Measurements from ENCODE around the gene ATP1A4. TPM values are rescaled to one million over a fixed set of nuclear protein-coding genes. Genes with fewer than 3 reads are reported as not detected.

ATP1A4 gene
- total and polyA plus RNA-seq, 4 donors: not detected

- no peak for TF ChIP-seq CTCF (IDR thresholded peaks at IDR 0.05; ENCODE audit: low read depth, low read length, missing input control)
- no peak for TF ChIP-seq MAX (IDR thresholded peaks at IDR 0.05)
- TF ChIP-seq HNF4G (IDR thresholded peaks at IDR 0.05): no peak
Observed at GRCh38 chr1:160127865-160128523, 23.4 kb upstream of the ATP1A4 start (continued).

- Histone ChIP-seq H3K9me3 (ENCODE audit: control insufficient read depth in 4 of 4, low read length in 3 of 4) (no peaks in the 10 kb centered on the region), H3K4me1 (ENCODE audit: control insufficient read depth in 4 of 4, insufficient read depth in 4 of 4, low read length in 3 of 4) (peaks cover 0 to 3% (median 0%) of the 10 kb centered on the region in 4 donors), H3K36me3 (ENCODE audit: control insufficient read depth in 4 of 4, insufficient read depth in 3 of 4, low read depth in 1 of 4, low read length in 3 of 4) (no peaks in the 10 kb centered on the region), H3K9ac (ENCODE audit: low read depth in 1 of 2, low read length in 2 of 2) (no peak overlapping the region), H3K4me3 (ENCODE audit: low read depth in 1 of 3, low read length in 3 of 3) (no peak overlapping the region), H3K27ac (ENCODE audit: low read depth in 1 of 2, low read length in 2 of 2) (no peak overlapping the region), H3K27me3 (ENCODE audit: control insufficient read depth in 4 of 4, insufficient read depth in 4 of 4, low read length in 3 of 4) (no peaks in the 10 kb centered on the region)
- 90% methylated on average over 18 of the region's 18 CpGs for WGBS
- DNase-seq (ENCODE audit: low spot score): no peak
- no peak for TF ChIP-seq EGR1 (IDR thresholded peaks at IDR 0.05; ENCODE audit: low read depth in 2 of 2)
- no peak for TF ChIP-seq TAF1 (conservative IDR thresholded peaks at IDR 0.05)
- TF ChIP-seq ZBTB33 (IDR thresholded peaks at IDR 0.05): no peak
- TF ChIP-seq FOXA1 (IDR thresholded peaks at IDR 0.05): no peak
- TF ChIP-seq FOXA2 (IDR thresholded peaks at IDR 0.05): no peak
- no peak for TF ChIP-seq HNF4G (IDR thresholded peaks at IDR 0.05)
- no peak for TF ChIP-seq RAD21 (IDR thresholded peaks at IDR 0.05)
- no peak for TF ChIP-seq JUND (IDR thresholded peaks at IDR 0.05)
- no peak for TF ChIP-seq HNF4A (conservative IDR thresholded peaks at IDR 0.05)
- TF ChIP-seq RXRA (IDR thresholded peaks at IDR 0.05): no peak
- no peak for TF ChIP-seq ATF3 (IDR thresholded peaks at IDR 0.05)
- TF ChIP-seq YY1 (IDR thresholded peaks at IDR 0.05): no peak
- TF ChIP-seq REST (IDR thresholded peaks at IDR 0.05): no peak
- TF ChIP-seq SP1 (IDR thresholded peaks at IDR 0.05): no peak
- no peak for TF ChIP-seq GABPA (IDR thresholded peaks at IDR 0.05 in 1 of 2, conservative IDR thresholded peaks at IDR 0.05 in 1 of 2)
- TF ChIP-seq CTCF (IDR thresholded peaks at IDR 0.05; ENCODE audit: low read depth, low read length, missing input control): no peak
- no peak for TF ChIP-seq MAX (IDR thresholded peaks at IDR 0.05)
- no peak for TF ChIP-seq NR2F2 (IDR thresholded peaks at IDR 0.05)
Observed at GRCh38 chr1:160128636-160129035, 22.8 kb upstream of the ATP1A4 start.
